MCF 10A (cell line): ENCODE measurements around the gene AFAP1L1. TPM values are rescaled to one million over a fixed set of nuclear protein-coding genes. Genes with fewer than 3 reads are reported as not detected.

Experiments
- BruUV-seq: library from RNA; stranded (reverse); fragments of 400-500 nt; replicated peaks from 2 replicates; lab custom pipeline; 2021; lab: Mats Ljungman, UMichigan
- CTCF ChIA-PET: fragments of 300-600 bp; sonication (Branson Sonifier 250); formaldehyde crosslinking; extraction: SDS; loops from one replicate; lab custom pipeline; 2021; ENCODE audit warnings: antibody characterized with exemption, inconsistent platforms; lab: Yijun Ruan, JAX
- POLR2A ChIA-PET: fragments of 300-600, 350-650 bp; sonication (Branson Sonifier 250); formaldehyde crosslinking; extraction: SDS; loops from one replicate; lab custom pipeline; 2020; ENCODE audit warnings: antibody characterized with exemption, inconsistent platforms; lab: Yijun Ruan, JAX
- DNase-seq: peaks from one replicate; pipeline ENCODE4 v3.0.0-alpha.2; 2018; ENCODE audit not compliant: unreplicated experiment
- H3K27ac Mint-ChIP-seq: one replicate; pipeline ENCODE4 v1.8.0; 2022; ENCODE audit warnings: mild to moderate bottlenecking, low read depth, mixed read lengths; ENCODE audit not compliant: unreplicated experiment
- H3K27me3 Mint-ChIP-seq: one replicate; pipeline ENCODE4 v1.8.0; 2022; ENCODE audit warnings: mixed read lengths; ENCODE audit not compliant: insufficient read depth, unreplicated experiment
- H3K36me3 Mint-ChIP-seq: one replicate; pipeline ENCODE4 v1.8.0; 2022; ENCODE audit warnings: mild to moderate bottlenecking, moderate library complexity, mixed read lengths; ENCODE audit not compliant: insufficient read depth, unreplicated experiment
- H3K4me1 Mint-ChIP-seq: one replicate; pipeline ENCODE4 v1.8.0; 2022; ENCODE audit warnings: mixed read lengths; ENCODE audit not compliant: insufficient read depth, unreplicated experiment
- H3K4me3 Mint-ChIP-seq: one replicate; pipeline ENCODE4 v1.8.0; 2022; ENCODE audit warnings: mild to moderate bottlenecking, moderate library complexity, mixed read lengths; ENCODE audit not compliant: unreplicated experiment
- H3K9me3 Mint-ChIP-seq: one replicate; pipeline ENCODE4 v1.8.0; 2022; ENCODE audit warnings: mixed read lengths; ENCODE audit not compliant: unreplicated experiment
- CTCF ChIP-seq: fragments of 200-600 bp; IDR thresholded peaks from one replicate; pipeline ENCODE4 v1.8.0; 2022; ENCODE audit warnings: antibody characterized with exemption, mild to moderate bottlenecking; ENCODE audit not compliant: unreplicated experiment
- intact Hi-C: fragments of 100-400 bp; cut with micrococcal nuclease; formaldehyde crosslinking; loops from 2 replicates; pipeline ENCODE4 v1.14.1; 2022
- total RNA-seq: library from RNA; stranded (reverse); gene quantifications from 2 replicates; pipeline ENCODE4 v1.2.3, GENCODE V29; 2022

Gene AFAP1L1
- total RNA-seq, 1 experiment from 2014 or later: 4.8 TPM

GRCh38 chr5:149317281-149318048 is 45.8 kb downstream of the AFAP1L1 start:
- Mint-ChIP-seq H3K36me3 (peaks cover 5% of the 10 kb centered on the region), H3K27me3 (no peaks in the 10 kb centered on the region), H3K27ac (no peak overlapping the region), H3K9me3 (no peaks in the 10 kb centered on the region), H3K4me1 (peaks cover 12% of the 10 kb centered on the region), H3K4me3 (no peak overlapping the region)
- TF ChIP-seq CTCF: peak; percentile 78
- intact Hi-C loops: loop anchor here (1.0 to 2.0 kb wide), 5 partner anchors 27 to 246 kb away; partner anchors contain the start of gene GRPEL2
- ChIA-PET CTCF (interaction anchor here (0.7 to 27.3 kb wide), 36 partner anchors 8 to 1873 kb away, joined by 3 to 1231 read pairs (median 4); partner anchors contain the start of genes CSNK1A1, GRPEL2, IL17B and PCYOX1L), POLR2A (interaction anchor here (0.7 to 2.4 kb wide), 10 partner anchors 9 to 265 kb away, joined by 3 to 27 read pairs (median 5); partner anchors contain the start of genes GRPEL2 and PCYOX1L)
- DNase-seq: peak; percentile 71
- no TSS peak for BruUV-seq

- CTCF ChIA-PET: interaction anchor here (0.7 to 27.3 kb wide), 8 partner anchors 18 to 346 kb away, joined by 3 to 1231 read pairs (median 14); partner anchors contain the start of genes GRPEL2, IL17B and PCYOX1L
- no TSS peak for BruUV-seq
- POLR2A ChIA-PET: interaction anchor here (2.2 to 7.3 kb wide), 6 partner anchors 25 to 246 kb away, joined by 14 to 140 read pairs (median 34); partner anchors contain the start of genes CSNK1A1 and GRPEL2
- H3K36me3 Mint-ChIP-seq: peaks cover 6% of the 10 kb centered on the region
- H3K27ac Mint-ChIP-seq: no peak overlapping the region
- no peak for DNase-seq
- H3K27me3 Mint-ChIP-seq: no peaks in the 10 kb centered on the region
- H3K4me3 Mint-ChIP-seq: no peak overlapping the region
- intact Hi-C loops: no loop called here
- peaks cover 26% of the 10 kb centered on the region for H3K4me1 Mint-ChIP-seq
- H3K9me3 Mint-ChIP-seq: no peaks in the 10 kb centered on the region
- no peak for TF ChIP-seq CTCF
Observed at GRCh38 chr5:149319174-149319573, 47.5 kb downstream of the AFAP1L1 start.

- H3K9me3 Mint-ChIP-seq: no peaks in the 10 kb centered on the region
- BruUV-seq: no TSS peak
- peak overlapping the region; percentile 14 for H3K4me3 Mint-ChIP-seq
- ChIA-PET POLR2A (interaction anchor here (0.5 to 7.3 kb wide), 27 partner anchors 9 to 334 kb away, joined by 3 to 140 read pairs (median 5); partner anchors contain the start of genes ARHGEF37, CSNK1A1, GRPEL2 and PCYOX1L), CTCF (interaction anchor here (0.6 to 27.3 kb wide), 21 partner anchors 8 to 590 kb away, joined by 3 to 1231 read pairs (median 4); partner anchors contain the start of genes GRPEL2, IL17B and PCYOX1L)
- TF ChIP-seq CTCF: no peak
- peak overlapping the region; percentile 96 for H3K27ac Mint-ChIP-seq
- intact Hi-C loops: loop anchor here (5.0 kb wide), 1 partner anchor 36 kb away; the partner anchor contains the start of gene PCYOX1L
- peaks cover 6% of the 10 kb centered on the region for H3K36me3 Mint-ChIP-seq
- peaks cover 38% of the 10 kb centered on the region for H3K4me1 Mint-ChIP-seq
- H3K27me3 Mint-ChIP-seq: no peaks in the 10 kb centered on the region
- peak; percentile 92 for DNase-seq
Observed at GRCh38 chr5:149320791-149321330, 49.2 kb downstream of the AFAP1L1 start.
